Transverse colon (tissue), 4 donors: ENCODE data around the gene ATG7.

Source experiments
- EP300 ChIP-seq: sonication (generic); formaldehyde crosslinking; IDR thresholded peaks from one replicate; pipeline ENCODE4 v1.6.1; 2017; ENCODE audit warnings: antibody characterized with exemption, low read depth
- POLR2A ChIP-seq: fragments of 450-650 bp; IDR thresholded peaks from one replicate; pipeline ENCODE4 v1.6.1; 2016; ENCODE audit warnings: antibody characterized with exemption, mild to moderate bottlenecking, moderate library complexity
- POLR2AphosphoS5 ChIP-seq, 3 donors: sonication (generic); formaldehyde crosslinking; IDR thresholded peaks; one replicate each; pipeline ENCODE4 v1.6.1; 2016; ENCODE audit warnings: antibody characterized with exemption in 3 of 3
- TF ChIP-seq, protein P1 (sequence below), 5 experiments: fragments of 200-600 bp in 3 of 5; fragments of 450-650 bp in 2 of 5; sonication (generic) in 3 of 5; IDR thresholded peaks; 1 replicate in 2 of 5; 2 replicates in 3 of 5; pipeline ENCODE4 v1.5.1; 2016 to 2017; ENCODE audit warnings: antibody characterized with exemption in 5 of 5, inconsistent platforms in 3 of 5, mild to moderate bottlenecking in 2 of 5, moderate library complexity in 1 of 5

DNA sequence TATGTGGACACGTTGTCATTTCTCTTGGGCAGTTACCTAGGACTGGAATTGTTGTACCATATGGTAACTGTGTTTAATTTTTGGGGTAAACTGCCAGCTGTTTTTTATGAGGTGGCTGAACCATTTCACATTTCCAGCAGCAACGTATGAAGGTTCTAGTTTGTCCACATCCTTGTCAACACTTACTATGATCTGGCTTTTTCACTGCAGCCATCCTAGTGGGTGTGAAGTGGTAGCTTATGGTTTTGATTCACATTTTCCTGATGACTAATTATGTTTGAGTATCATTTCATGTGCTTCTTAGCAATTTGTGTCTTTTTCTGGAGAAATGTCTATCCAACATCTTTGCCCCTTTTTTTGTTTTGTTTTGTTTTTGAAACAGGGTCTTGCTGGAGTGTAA is 275.3 kb downstream of the ATG7 start:
- TF ChIP-seq, protein P1, sequence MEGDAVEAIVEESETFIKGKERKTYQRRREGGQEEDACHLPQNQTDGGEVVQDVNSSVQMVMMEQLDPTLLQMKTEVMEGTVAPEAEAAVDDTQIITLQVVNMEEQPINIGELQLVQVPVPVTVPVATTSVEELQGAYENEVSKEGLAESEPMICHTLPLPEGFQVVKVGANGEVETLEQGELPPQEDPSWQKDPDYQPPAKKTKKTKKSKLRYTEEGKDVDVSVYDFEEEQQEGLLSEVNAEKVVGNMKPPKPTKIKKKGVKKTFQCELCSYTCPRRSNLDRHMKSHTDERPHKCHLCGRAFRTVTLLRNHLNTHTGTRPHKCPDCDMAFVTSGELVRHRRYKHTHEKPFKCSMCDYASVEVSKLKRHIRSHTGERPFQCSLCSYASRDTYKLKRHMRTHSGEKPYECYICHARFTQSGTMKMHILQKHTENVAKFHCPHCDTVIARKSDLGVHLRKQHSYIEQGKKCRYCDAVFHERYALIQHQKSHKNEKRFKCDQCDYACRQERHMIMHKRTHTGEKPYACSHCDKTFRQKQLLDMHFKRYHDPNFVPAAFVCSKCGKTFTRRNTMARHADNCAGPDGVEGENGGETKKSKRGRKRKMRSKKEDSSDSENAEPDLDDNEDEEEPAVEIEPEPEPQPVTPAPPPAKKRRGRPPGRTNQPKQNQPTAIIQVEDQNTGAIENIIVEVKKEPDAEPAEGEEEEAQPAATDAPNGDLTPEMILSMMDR (IDR thresholded peaks at IDR 0.05) = no peak
- TF ChIP-seq EP300 (no peak), POLR2A (no peak), POLR2AphosphoS5 (IDR thresholded peaks at IDR 0.05) (no peak)
